Mammary epithelial cell (primary cell): ENCODE results near the gene PRPH.

Experiments used
- CTCF ChIP-seq, 2 donors: IDR thresholded peaks in 1 of 2; conservative IDR thresholded peaks in 1 of 2; 2 replicates each; pipeline ENCODE4 v1.5.1; 2011 to 2012; ENCODE audit warnings: inconsistent platforms in 2 of 2, low read length in 2 of 2, mild to moderate bottlenecking in 2 of 2, control low read depth in 1 of 2, low read depth in 1 of 2; ENCODE audit not compliant: insufficient read depth in 1 of 2; ENCODE audit errors: extremely low read depth in 1 of 2
- EZH2 ChIP-seq: IDR thresholded peaks from 2 replicates; pipeline ENCODE4 v1.6.1; 2012; ENCODE audit warnings: low read length, inconsistent platforms, borderline replicate concordance

GRCh38 chr12:49298160-49298559 is 3.2 kb downstream of the PRPH start:
- TF ChIP-seq CTCF (conservative IDR thresholded peaks at IDR 0.05 in 1 of 2, IDR thresholded peaks at IDR 0.05 in 1 of 2; ENCODE audit: extremely low read depth in 1 of 2, insufficient read depth in 1 of 2, low read depth in 1 of 2, low read length in 2 of 2): peak in 1 of 2 donors; percentile 54
- no peak for TF ChIP-seq EZH2
